Loucy (cell line): ENCODE results near the gene RPS27A.

Experiments
- H2AFZ ChIP-seq: fragments of 200-600 bp; sonication (generic); 2 replicates; pipeline ENCODE4 v1.6.0; 2016; ENCODE audit warnings: antibody characterized with exemption, mild to moderate bottlenecking, low read length, moderate library complexity
- H3F3A ChIP-seq: fragments of 200-600 bp; 2 replicates; pipeline ENCODE4 v1.6.0; 2016; ENCODE audit warnings: antibody characterized with exemption, low read depth, mild to moderate bottlenecking
- H3K27me3 ChIP-seq: fragments of 200-600 bp; sonication (generic); 2 replicates; pipeline ENCODE4 v1.6.1; 2014; ENCODE audit warnings: low read length, mild to moderate bottlenecking; ENCODE audit not compliant: insufficient read depth, poor library complexity, severe bottlenecking
- H3K36me3 ChIP-seq: fragments of 200-600 bp; sonication (generic); 2 replicates; pipeline ENCODE4 v1.6.1; 2016; ENCODE audit warnings: low read length; ENCODE audit not compliant: insufficient read depth
- H3K4me1 ChIP-seq: fragments of 200-600 bp; sonication (generic); 2 replicates; pipeline ENCODE4 v1.5.1; 2014; ENCODE audit warnings: low read length, mild to moderate bottlenecking; ENCODE audit not compliant: insufficient read depth, poor library complexity, severe bottlenecking
- H3K4me2 ChIP-seq: fragments of 200-600 bp; sonication (generic); 2 replicates; pipeline ENCODE4 v1.6.0; 2014; ENCODE audit warnings: antibody characterized with exemption, low read length, low read depth, mild to moderate bottlenecking; ENCODE audit not compliant: poor library complexity, severe bottlenecking
- H3K4me3 ChIP-seq: fragments of 200-600 bp; sonication (generic); 2 replicates; pipeline ENCODE4 v1.5.1; 2014; ENCODE audit warnings: low read length, mild to moderate bottlenecking, mixed read lengths; ENCODE audit not compliant: poor library complexity, severe bottlenecking
- H3K79me2 ChIP-seq: fragments of 200-600 bp; sonication (generic); 2 replicates; pipeline ENCODE4 v1.6.1; 2014; ENCODE audit warnings: low read length; ENCODE audit not compliant: insufficient read depth
- H3K9ac ChIP-seq: fragments of 200-600 bp; sonication (generic); 2 replicates; pipeline ENCODE4 v1.6.0; 2014; ENCODE audit warnings: mild to moderate bottlenecking, low read depth, low read length, moderate library complexity; ENCODE audit not compliant: poor library complexity, severe bottlenecking
- H3K9me2 ChIP-seq: fragments of 200-600 bp; sonication (generic); replicated peaks from 2 replicates; pipeline ENCODE4 v1.6.1; 2016; ENCODE audit warnings: low read depth, low read length, mixed read lengths
- H3K9me3 ChIP-seq: fragments of 200-600 bp; sonication (generic); 2 replicates; pipeline ENCODE4 v1.6.1; 2014; ENCODE audit warnings: mild to moderate bottlenecking, antibody characterized with exemption, low read length, low read depth; ENCODE audit not compliant: insufficient read depth
- H4K20me1 ChIP-seq: fragments of 200-600 bp; sonication (generic); 2 replicates; pipeline ENCODE4 v1.6.0; 2014; ENCODE audit warnings: antibody characterized with exemption, low read length, mild to moderate bottlenecking; ENCODE audit not compliant: insufficient read depth, poor library complexity, severe bottlenecking
- EZH2phosphoT487 ChIP-seq: fragments of 200-600 bp; IDR thresholded peaks from 2 replicates; pipeline ENCODE4 v1.6.1; 2018; ENCODE audit warnings: antibody characterized with exemption, mild to moderate bottlenecking, moderate library complexity, borderline replicate concordance
- TF ChIP-seq, protein P1 (sequence below): fragments of 200-600 bp; sonication (generic); conservative IDR thresholded peaks from 2 replicates; pipeline ENCODE4 v1.5.1; 2014; ENCODE audit warnings: mild to moderate bottlenecking, antibody characterized with exemption, low read length

Gene RPS27A

DNA sequence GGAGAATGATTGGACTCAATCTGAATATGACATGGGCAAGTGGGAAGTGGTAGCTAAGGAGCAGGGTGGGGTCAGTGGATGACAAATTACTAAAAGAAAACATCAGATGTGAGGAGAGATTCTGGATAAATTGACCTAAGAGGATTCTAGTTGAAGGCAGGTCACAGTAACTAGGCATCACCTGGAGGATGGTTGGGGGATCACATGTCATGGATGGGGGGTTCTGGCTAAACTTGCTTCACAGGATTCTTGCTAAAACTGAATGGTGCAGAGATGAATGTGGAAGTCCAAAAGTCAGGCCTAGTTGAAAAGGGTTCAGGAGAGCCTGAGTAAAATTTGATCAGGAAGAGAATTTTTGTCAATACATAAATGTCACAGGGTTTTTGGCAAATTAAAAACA lies 18.7 kb upstream of the RPS27A start:
- no peaks in the 10 kb centered on the region for H3K9me3 ChIP-seq
- no peaks in the 10 kb centered on the region for H3K79me2 ChIP-seq
- no peaks in the 10 kb centered on the region for H4K20me1 ChIP-seq
- no peak overlapping the region for H3K9ac ChIP-seq
- H3K27me3 ChIP-seq: no peaks in the 10 kb centered on the region
- H3K4me3 ChIP-seq: no peak overlapping the region
- H2AFZ ChIP-seq: no peak overlapping the region
- no peaks in the 10 kb centered on the region for H3K36me3 ChIP-seq
- no peaks in the 10 kb centered on the region for H3K9me2 ChIP-seq
- H3F3A ChIP-seq: no peaks in the 10 kb centered on the region
- TF ChIP-seq, protein P1, sequence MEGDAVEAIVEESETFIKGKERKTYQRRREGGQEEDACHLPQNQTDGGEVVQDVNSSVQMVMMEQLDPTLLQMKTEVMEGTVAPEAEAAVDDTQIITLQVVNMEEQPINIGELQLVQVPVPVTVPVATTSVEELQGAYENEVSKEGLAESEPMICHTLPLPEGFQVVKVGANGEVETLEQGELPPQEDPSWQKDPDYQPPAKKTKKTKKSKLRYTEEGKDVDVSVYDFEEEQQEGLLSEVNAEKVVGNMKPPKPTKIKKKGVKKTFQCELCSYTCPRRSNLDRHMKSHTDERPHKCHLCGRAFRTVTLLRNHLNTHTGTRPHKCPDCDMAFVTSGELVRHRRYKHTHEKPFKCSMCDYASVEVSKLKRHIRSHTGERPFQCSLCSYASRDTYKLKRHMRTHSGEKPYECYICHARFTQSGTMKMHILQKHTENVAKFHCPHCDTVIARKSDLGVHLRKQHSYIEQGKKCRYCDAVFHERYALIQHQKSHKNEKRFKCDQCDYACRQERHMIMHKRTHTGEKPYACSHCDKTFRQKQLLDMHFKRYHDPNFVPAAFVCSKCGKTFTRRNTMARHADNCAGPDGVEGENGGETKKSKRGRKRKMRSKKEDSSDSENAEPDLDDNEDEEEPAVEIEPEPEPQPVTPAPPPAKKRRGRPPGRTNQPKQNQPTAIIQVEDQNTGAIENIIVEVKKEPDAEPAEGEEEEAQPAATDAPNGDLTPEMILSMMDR: no peak
- no peaks in the 10 kb centered on the region for H3K4me1 ChIP-seq
- no peak overlapping the region for H3K4me2 ChIP-seq

DNA sequence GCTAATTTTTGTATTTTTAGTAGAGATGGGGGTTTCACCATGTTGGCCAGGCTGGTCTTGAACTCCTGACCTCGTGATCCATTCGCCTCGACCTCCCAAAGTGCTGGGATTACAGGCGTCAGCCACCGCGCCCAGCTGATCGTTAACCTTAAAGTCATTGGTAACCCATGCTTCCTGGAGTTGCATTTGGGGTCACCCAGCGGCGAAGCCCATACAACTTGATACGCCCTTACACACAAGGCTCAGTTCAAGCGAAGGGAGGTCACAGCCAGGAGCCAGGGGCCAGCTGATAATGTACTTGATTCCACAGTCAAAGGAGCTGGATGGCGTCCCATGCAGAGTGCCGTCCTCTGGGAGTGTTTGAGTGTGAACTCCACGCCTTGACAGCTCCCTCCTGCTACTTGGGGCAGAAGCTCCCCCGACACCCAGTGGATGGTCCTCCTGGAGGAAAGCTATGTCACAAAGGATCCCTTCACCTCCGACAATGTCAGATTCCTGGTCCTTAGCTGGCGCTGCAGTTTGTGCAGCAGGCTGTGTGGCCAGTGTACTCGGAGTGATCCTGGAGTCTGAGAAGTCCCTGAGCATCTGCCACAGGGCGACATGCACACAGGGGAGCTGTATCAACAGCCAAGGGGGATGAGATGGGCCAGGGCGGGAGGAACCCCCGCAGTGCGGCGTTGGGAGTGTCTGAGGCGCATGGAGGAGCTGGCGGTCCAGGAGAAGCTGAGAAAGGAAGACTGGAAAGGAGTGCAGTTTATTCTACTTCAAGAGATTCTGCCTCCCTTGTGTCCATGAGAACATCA lies 8.3 kb upstream of the RPS27A start:
- Histone ChIP-seq H3K9ac (no peak overlapping the region), H3K79me2 (no peaks in the 10 kb centered on the region)

DNA sequence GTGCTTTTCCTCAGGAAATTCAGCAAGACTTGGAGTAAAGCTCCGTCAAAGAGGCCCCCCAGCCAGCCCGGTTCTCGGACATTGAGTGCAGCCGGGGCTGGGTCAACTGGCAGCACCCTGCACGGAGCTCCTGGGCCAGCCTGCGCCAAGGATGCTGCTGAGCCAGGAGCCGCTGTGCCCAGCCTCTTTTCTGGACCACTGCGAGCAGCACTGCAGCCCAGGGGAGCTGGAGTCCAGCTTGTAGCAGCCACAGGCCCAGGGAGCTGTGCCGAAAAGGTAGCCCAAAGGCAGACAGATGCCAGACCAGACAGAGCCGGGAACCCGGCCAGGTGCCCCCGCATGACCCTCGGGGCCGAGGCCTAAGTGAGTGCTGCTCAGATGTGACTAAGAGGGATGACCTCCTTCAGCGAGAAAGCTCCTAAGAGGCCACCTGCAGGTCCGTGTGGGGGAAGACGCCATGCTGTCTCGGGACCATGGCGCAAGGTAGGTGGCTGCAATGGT lies 7.7 kb upstream of the RPS27A start:
- Histone ChIP-seq H3K9me3 (no peaks in the 10 kb centered on the region), H3K9ac (no peak overlapping the region), H3K4me1 (peaks cover 13% of the 10 kb centered on the region), H3K36me3 (no peaks in the 10 kb centered on the region), H3K4me3 (no peak overlapping the region), H3K4me2 (no peak overlapping the region), H2AFZ (no peak overlapping the region), H4K20me1 (no peaks in the 10 kb centered on the region), H3K27me3 (no peaks in the 10 kb centered on the region), H3F3A (no peaks in the 10 kb centered on the region), H3K79me2 (no peaks in the 10 kb centered on the region), H3K9me2 (no peaks in the 10 kb centered on the region)
- no peak for TF ChIP-seq EZH2phosphoT487
- TF ChIP-seq, protein P1: no peak

More for the DNA sequence above, 8.3 kb upstream of the RPS27A start:
- no peaks in the 10 kb centered on the region for H3K36me3 ChIP-seq
- TF ChIP-seq, protein P1: no peak
- no peak for TF ChIP-seq EZH2phosphoT487
- H2AFZ ChIP-seq: no peak overlapping the region
- H4K20me1 ChIP-seq: no peaks in the 10 kb centered on the region
- H3K4me2 ChIP-seq: no peak overlapping the region
- H3K4me1 ChIP-seq: peaks cover 13% of the 10 kb centered on the region
- H3F3A ChIP-seq: no peaks in the 10 kb centered on the region
- H3K9me2 ChIP-seq: no peaks in the 10 kb centered on the region
- no peaks in the 10 kb centered on the region for H3K9me3 ChIP-seq
- no peaks in the 10 kb centered on the region for H3K27me3 ChIP-seq
- no peak overlapping the region for H3K4me3 ChIP-seq
